Measurements from ENCODE around the gene APC. TPM values are rescaled to one million over a fixed set of nuclear protein-coding genes. Genes with fewer than 3 reads are reported as not detected.
A peak's percentile ranks its signal among the peaks of the same experiment; 100 is the strongest.

APC gene
- total RNA-seq, 6 donors from 2014 or later: 38.4 to 95.3 (median 71.6) TPM

GRCh38 chr5:112844489-112844888, 106.8 kb downstream of the APC start:
- no peak for TF ChIP-seq POLR2A (IDR thresholded peaks at IDR 0.05)
- TF ChIP-seq EP300 (IDR thresholded peaks at IDR 0.05): no peak
- TF ChIP-seq, protein P1, sequence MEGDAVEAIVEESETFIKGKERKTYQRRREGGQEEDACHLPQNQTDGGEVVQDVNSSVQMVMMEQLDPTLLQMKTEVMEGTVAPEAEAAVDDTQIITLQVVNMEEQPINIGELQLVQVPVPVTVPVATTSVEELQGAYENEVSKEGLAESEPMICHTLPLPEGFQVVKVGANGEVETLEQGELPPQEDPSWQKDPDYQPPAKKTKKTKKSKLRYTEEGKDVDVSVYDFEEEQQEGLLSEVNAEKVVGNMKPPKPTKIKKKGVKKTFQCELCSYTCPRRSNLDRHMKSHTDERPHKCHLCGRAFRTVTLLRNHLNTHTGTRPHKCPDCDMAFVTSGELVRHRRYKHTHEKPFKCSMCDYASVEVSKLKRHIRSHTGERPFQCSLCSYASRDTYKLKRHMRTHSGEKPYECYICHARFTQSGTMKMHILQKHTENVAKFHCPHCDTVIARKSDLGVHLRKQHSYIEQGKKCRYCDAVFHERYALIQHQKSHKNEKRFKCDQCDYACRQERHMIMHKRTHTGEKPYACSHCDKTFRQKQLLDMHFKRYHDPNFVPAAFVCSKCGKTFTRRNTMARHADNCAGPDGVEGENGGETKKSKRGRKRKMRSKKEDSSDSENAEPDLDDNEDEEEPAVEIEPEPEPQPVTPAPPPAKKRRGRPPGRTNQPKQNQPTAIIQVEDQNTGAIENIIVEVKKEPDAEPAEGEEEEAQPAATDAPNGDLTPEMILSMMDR (IDR thresholded peaks at IDR 0.05): no peak
- TF ChIP-seq POLR2AphosphoS5 (IDR thresholded peaks at IDR 0.05): no peak
- DNase-seq (no peak), ATAC-seq (ENCODE audit: low FRiP score in 2 of 2) (no peak)
- H3K27me3 ChIP-seq: no peaks in the 10 kb centered on the region
- H3K36me3 ChIP-seq: peaks cover 0 to 9% (median 3%) of the 10 kb centered on the region in 4 donors
- peaks cover 0 to 4% (median 0%) of the 10 kb centered on the region in 4 donors for H3K4me1 ChIP-seq
- H3K9me3 ChIP-seq: no peaks in the 10 kb centered on the region
- 92 to 94% methylated on average over 1 of the region's 1 CpG for WGBS, 2 donors
- no peak overlapping the region for H3K27ac ChIP-seq
- H3K4me3 ChIP-seq: no peak overlapping the region

- ATAC-seq (ENCODE audit: low FRiP score in 2 of 2) (no peak), DNase-seq (no peak)
- WGBS, 2 donors: 70 to 72% methylated on average over 5 of the region's 5 CpGs
- no peaks in the 10 kb centered on the region for H3K27me3 ChIP-seq
- TF ChIP-seq POLR2A (IDR thresholded peaks at IDR 0.05) (no peak), EP300 (IDR thresholded peaks at IDR 0.05) (no peak), POLR2AphosphoS5 (IDR thresholded peaks at IDR 0.05) (no peak)
- TF ChIP-seq, protein P1 (IDR thresholded peaks at IDR 0.05): no peak
- no peak overlapping the region for H3K27ac ChIP-seq
- H3K4me1 ChIP-seq: peaks cover 0 to 4% (median 0%) of the 10 kb centered on the region in 4 donors
- no peak overlapping the region for H3K4me3 ChIP-seq
- H3K36me3 ChIP-seq: no peaks in the 10 kb centered on the region
- H3K9me3 ChIP-seq: no peaks in the 10 kb centered on the region
Observed at GRCh38 chr5:112846556-112846955, 108.9 kb downstream of the APC start.

DNA sequence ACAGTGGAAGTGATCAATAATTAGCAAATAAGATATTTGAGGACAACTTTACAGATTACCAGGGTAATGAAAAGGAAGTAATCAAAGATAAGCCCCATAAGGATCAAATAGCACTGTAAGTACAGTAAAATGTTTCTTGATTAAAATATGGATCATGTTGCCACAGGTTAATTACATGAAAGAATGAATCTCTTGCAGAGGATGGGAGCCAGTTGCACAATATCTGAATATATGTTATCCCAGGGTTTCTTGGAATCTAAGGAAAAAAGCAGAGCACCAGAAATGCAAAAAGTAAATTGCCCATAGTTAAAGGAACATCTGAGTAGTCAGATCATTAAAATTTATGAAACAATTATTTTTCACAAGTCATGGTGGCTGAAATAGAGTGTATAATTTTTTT, 109.6 kb downstream of the APC start:
- Histone ChIP-seq H3K4me1 (peaks cover 0 to 4% (median 0%) of the 10 kb centered on the region in 4 donors), H3K27me3 (no peaks in the 10 kb centered on the region), H3K27ac (no peak overlapping the region), H3K9me3 (no peaks in the 10 kb centered on the region), H3K36me3 (no peaks in the 10 kb centered on the region), H3K4me3 (no peak overlapping the region)
- DNase-seq (no peak), ATAC-seq (ENCODE audit: low FRiP score in 2 of 2) (no peak)
- TF ChIP-seq, protein P1 (IDR thresholded peaks at IDR 0.05): no peak
- TF ChIP-seq EP300 (IDR thresholded peaks at IDR 0.05): no peak
- TF ChIP-seq POLR2A (IDR thresholded peaks at IDR 0.05): no peak
- no peak for TF ChIP-seq POLR2AphosphoS5 (IDR thresholded peaks at IDR 0.05)

DNA sequence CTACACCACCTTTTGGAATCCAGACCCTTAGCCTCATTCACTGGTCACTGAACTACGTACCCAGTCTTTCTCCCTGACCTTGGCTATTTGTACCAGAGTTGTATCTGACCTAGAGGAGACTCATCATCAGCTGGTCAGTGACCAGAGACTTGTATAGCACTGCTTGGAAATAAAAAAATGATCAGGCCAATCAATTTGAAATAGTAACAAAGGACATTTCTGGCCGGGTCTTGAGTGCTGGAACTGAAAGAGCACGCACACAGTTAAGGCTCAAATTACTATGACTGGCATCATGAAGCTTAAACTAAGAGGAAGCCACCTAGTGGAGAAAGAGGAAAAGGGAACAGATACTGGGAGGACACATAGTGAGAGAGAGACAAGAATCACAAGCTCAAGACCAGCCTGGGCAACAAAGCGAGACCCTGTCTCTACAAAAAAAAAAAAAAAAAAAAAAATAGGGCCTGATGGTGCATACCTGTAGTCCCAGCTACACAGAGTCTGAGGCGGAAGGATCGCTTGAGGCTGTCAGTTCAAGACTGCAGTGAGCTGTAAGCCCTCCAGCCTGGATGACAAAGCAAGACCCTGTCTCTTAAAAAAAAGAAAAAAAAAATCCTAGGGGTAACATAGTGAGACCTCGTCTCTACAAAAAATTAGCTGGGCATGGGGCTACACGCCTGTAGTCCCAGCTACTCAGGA, 110.6 kb downstream of the APC start:
- DNase-seq (no peak), ATAC-seq (ENCODE audit: low FRiP score in 2 of 2) (peak; percentile 79 to 92)
- H3K27me3 ChIP-seq: no peaks in the 10 kb centered on the region
- H3K4me1 ChIP-seq: peaks cover 0 to 4% (median 0%) of the 10 kb centered on the region in 4 donors
- no peak overlapping the region for H3K27ac ChIP-seq
- H3K4me3 ChIP-seq: no peak overlapping the region
- no peaks in the 10 kb centered on the region for H3K9me3 ChIP-seq
- 47 to 51% methylated on average over 8 of the region's 8 CpGs for WGBS, 2 donors
- no peaks in the 10 kb centered on the region for H3K36me3 ChIP-seq
- TF ChIP-seq, protein P1 (IDR thresholded peaks at IDR 0.05): peak; percentile 20 to 73 (median 57)
- TF ChIP-seq EP300 (IDR thresholded peaks at IDR 0.05): no peak

DNA sequence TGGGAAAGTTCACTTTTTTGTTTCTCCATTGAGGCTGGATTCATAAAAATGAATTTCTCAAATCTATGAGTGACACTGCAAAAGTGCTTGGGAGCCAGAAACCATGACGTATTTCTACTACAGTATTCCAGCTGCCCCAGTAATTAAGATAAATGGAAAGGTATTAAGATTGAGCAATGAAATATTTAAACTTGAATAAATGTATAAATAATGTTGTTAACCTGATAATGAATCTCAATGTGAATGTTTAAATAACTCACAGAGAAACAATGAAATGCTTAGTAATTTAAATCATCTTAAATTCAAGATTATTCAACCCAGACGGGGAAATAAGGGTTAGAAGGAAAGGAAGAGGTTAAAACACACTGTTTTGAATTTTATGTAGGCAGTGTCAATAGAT, 112.2 kb downstream of the APC start:
- 65 to 75% methylated on average over 2 of the region's 2 CpGs for WGBS, 2 donors
- Histone ChIP-seq H3K27me3 (no peaks in the 10 kb centered on the region), H3K9me3 (no peaks in the 10 kb centered on the region), H3K4me1 (peaks cover 0 to 4% (median 0%) of the 10 kb centered on the region in 4 donors), H3K4me3 (no peak overlapping the region), H3K36me3 (no peaks in the 10 kb centered on the region), H3K27ac (no peak overlapping the region)
- no peak for TF ChIP-seq POLR2A (IDR thresholded peaks at IDR 0.05)
- ATAC-seq (ENCODE audit: low FRiP score in 2 of 2) (no peak), DNase-seq (no peak)

Data from upper lobe of left lung (tissue), 6 donors.